ENCODE measurements around the gene PHTF2. TPM values are rescaled to one million over a fixed set of nuclear protein-coding genes. Genes with fewer than 3 reads are reported as not detected.

The PHTF2 gene
- total RNA-seq, 1 experiment from 2014 or later, result 26.7 TPM

DNA sequence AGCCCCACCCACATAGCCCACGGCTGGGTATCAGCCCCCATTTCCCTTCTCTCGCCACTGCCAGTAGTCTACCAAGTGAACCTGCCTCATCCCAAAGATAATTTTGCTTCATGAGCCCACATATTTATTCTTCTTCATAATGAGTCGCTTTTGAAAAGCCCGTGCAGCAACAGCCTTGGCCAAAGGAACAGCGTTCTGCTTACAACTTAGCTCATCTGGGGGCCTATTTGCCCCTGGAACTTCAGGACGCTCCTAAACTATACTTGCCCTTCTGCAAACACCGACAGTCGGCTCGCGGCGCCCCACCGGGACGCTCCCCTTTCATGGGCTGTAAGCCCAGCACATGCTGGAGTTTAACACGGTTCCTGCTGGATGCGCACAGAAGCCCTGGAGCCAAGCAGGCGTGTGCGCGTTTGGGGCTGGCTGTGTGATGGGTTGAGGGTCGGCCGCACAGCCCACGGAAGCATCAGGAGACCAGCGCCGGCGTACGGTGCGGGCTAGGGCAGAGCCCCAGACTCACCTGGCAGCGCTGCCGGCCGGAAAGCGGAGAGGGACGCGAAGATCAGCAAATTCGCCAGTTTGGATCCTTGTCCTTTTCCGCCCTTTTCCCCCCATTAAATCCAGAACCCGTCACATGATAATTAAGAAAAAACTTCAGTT is 709 bp upstream of the PHTF2 start:
- ChIA-PET RAD21 (ENCODE audit: low non-redundant PET in 1 of 2, low total read pairs in 2 of 2, uncharacterized antibody in 2 of 2, unreplicated experiment in 2 of 2) (no interaction called here), CTCF (interaction anchor here (1.7 kb wide), 1 partner anchor 146 kb away, joined by 4 read pairs; no protein-coding TSS in a partner anchor), POLR2A (interaction anchor here (0.8 kb wide), 1 partner anchor 36 kb away, joined by 3 read pairs; no protein-coding TSS in a partner anchor)
- Histone ChIP-seq H3K4me2 (ENCODE audit: low read length) (peak overlapping the region; percentile 82), H3K9me2 (ENCODE audit: insufficient read depth) (no peaks in the 10 kb centered on the region), H3K9me3 (ENCODE audit: control insufficient read depth in 1 of 2, insufficient read depth in 1 of 2, low read depth in 1 of 2, low read length in 2 of 2) (no peaks in the 10 kb centered on the region), H3K9ac (ENCODE audit: low read length) (peak overlapping the region; percentile 79), H4K20me1 (ENCODE audit: insufficient read depth) (no peaks in the 10 kb centered on the region), H3K4me1 (ENCODE audit: control insufficient read depth in 1 of 2, insufficient read depth in 2 of 2, low read length in 2 of 2) (peaks cover 3 to 17% of the 10 kb centered on the region in 2 experiments; a peak in 3 of 4 replicates), H3K4me3 (replicated peaks in 1 of 2; ENCODE audit: low read depth in 1 of 2, low read length in 2 of 2) (peak overlapping the region; percentile 88 to 95), H3K36me3 (ENCODE audit: control insufficient read depth in 1 of 2, insufficient read depth in 2 of 2, low read length in 2 of 2) (0 out of 4 replicates have a peak, but pooled peaks cover 0 to 4% of the 10 kb centered on the region in 2 experiments), H3K27ac (ENCODE audit: low read depth, low read length) (peak overlapping the region; percentile 75), H3K79me2 (ENCODE audit: insufficient read depth, low read length) (peaks cover 68% of the 10 kb centered on the region), H2AFZ (ENCODE audit: low read depth, low read length, poor library complexity, severe bottlenecking) (no peak overlapping the region), H3K27me3 (ENCODE audit: insufficient read depth, low read length) (no peaks in the 10 kb centered on the region)
- DNase-seq (ENCODE audit: low read depth, low spot score) (no peak), ATAC-seq (peak; percentile 41)
- intact Hi-C loops (cut with micrococcal nuclease), result no loop called here
- TF ChIP-seq, protein P1, sequence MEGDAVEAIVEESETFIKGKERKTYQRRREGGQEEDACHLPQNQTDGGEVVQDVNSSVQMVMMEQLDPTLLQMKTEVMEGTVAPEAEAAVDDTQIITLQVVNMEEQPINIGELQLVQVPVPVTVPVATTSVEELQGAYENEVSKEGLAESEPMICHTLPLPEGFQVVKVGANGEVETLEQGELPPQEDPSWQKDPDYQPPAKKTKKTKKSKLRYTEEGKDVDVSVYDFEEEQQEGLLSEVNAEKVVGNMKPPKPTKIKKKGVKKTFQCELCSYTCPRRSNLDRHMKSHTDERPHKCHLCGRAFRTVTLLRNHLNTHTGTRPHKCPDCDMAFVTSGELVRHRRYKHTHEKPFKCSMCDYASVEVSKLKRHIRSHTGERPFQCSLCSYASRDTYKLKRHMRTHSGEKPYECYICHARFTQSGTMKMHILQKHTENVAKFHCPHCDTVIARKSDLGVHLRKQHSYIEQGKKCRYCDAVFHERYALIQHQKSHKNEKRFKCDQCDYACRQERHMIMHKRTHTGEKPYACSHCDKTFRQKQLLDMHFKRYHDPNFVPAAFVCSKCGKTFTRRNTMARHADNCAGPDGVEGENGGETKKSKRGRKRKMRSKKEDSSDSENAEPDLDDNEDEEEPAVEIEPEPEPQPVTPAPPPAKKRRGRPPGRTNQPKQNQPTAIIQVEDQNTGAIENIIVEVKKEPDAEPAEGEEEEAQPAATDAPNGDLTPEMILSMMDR (IDR thresholded peaks at IDR 0.05 in 2 of 3, conservative IDR thresholded peaks at IDR 0.05 in 1 of 3; ENCODE audit: borderline replicate concordance in 1 of 3, insufficient read depth in 1 of 3, low read depth in 2 of 3, low read length in 2 of 3), result no peak
- TF ChIP-seq ZFX (IDR thresholded peaks at IDR 0.05) (peak; percentile 38; the same call in 1 of the 2 replicates), SIN3A (IDR thresholded peaks at IDR 0.05; ENCODE audit: low read depth) (peak; percentile 52; the same call in 1 of the 2 replicates)
- TF ChIP-seq, protein P2, sequence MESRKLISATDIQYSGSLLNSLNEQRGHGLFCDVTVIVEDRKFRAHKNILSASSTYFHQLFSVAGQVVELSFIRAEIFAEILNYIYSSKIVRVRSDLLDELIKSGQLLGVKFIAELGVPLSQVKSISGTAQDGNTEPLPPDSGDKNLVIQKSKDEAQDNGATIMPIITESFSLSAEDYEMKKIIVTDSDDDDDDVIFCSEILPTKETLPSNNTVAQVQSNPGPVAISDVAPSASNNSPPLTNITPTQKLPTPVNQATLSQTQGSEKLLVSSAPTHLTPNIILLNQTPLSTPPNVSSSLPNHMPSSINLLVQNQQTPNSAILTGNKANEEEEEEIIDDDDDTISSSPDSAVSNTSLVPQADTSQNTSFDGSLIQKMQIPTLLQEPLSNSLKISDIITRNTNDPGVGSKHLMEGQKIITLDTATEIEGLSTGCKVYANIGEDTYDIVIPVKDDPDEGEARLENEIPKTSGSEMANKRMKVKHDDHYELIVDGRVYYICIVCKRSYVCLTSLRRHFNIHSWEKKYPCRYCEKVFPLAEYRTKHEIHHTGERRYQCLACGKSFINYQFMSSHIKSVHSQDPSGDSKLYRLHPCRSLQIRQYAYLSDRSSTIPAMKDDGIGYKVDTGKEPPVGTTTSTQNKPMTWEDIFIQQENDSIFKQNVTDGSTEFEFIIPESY (IDR thresholded peaks at IDR 0.05; ENCODE audit: extremely low read depth, insufficient replicate concordance, low read length), result no peak
- TSS peak; percentile 83 for BruUV-seq (replicated peaks)

Data from HCT116 (cell line).